GM12878 (cell line): ENCODE data around the gene COL18A1. TPM values are rescaled to one million over a fixed set of nuclear protein-coding genes. Genes with fewer than 3 reads are reported as not detected.

ENCODE experiments used
- ATAC-seq: fragments of 200-7000 bp; cut with Tn5 transposase; 3 replicates; pipeline ENCODE4 v1.9.1; 2020; ENCODE audit warnings: mild to moderate bottlenecking, moderate library complexity
- BruUV-seq: library from RNA; stranded (reverse); fragments of 400-500 nt; replicated peaks from 2 replicates; lab custom pipeline; 2021; lab: Mats Ljungman, UMichigan
- CTCF ChIA-PET: fragments of 300-600 bp; sonication (Branson Sonifier 250); formaldehyde crosslinking; extraction: SDS; loops from one replicate; lab custom pipeline; 2021; ENCODE audit warnings: inconsistent platforms; lab: Yijun Ruan, JAX
- POLR2A ChIA-PET: fragments of 350-600 bp; formaldehyde crosslinking; extraction: SDS; loops from one replicate; lab custom pipeline; 2021; ENCODE audit warnings: inconsistent platforms; lab: Charles Lee
- RAD21 ChIA-PET: fragments of 300-600 bp; sonication (Branson Sonifier 250); formaldehyde crosslinking; loops from one replicate; lab custom pipeline; 2023; ENCODE audit warnings: antibody characterized with exemption; ENCODE audit not compliant: unreplicated experiment; lab: Charles Lee
- SMC1A ChIA-PET: fragments of 300-600 bp; sonication (Branson Sonifier 250); formaldehyde crosslinking; loops from one replicate; lab custom pipeline; 2023; ENCODE audit not compliant: unreplicated experiment, uncharacterized antibody; lab: Charles Lee
- DNase-seq: peaks from one replicate; pipeline ENCODE4 v3.0.0-alpha.2; 2011; ENCODE audit warnings: low read depth, low spot score
- FAIRE-seq: peaks from 3 replicates; lab custom pipeline; 2011; peaks lifted over from hg19 to GRCh38; lab: Jason Lieb, UNC
- H2AFZ ChIP-seq: 2 replicates; pipeline ENCODE4 v1.6.0; 2011; ENCODE audit warnings: low read depth, low read length, control low read depth; ENCODE audit not compliant: control insufficient read depth
- H3K27ac ChIP-seq: 2 replicates; pipeline ENCODE4 v1.5.1; 2011; ENCODE audit warnings: control low read depth; ENCODE audit not compliant: control insufficient read depth, insufficient read depth
- H3K27me3 ChIP-seq, 2 experiments: replicated peaks in 1 of 2; 2 replicates each; pipeline versions ENCODE4 v1.6.0 to v1.6.1; 2011; ENCODE audit warnings: low read length in 1 of 2; ENCODE audit not compliant: control insufficient read depth in 2 of 2, insufficient read depth in 2 of 2
- H3K36me3 ChIP-seq, 2 experiments: 2 replicates each; pipeline ENCODE4 v1.5.1; 2011; ENCODE audit warnings: low read length in 1 of 2; ENCODE audit not compliant: control insufficient read depth in 2 of 2, insufficient read depth in 2 of 2
- H3K4me1 ChIP-seq: 2 replicates; pipeline ENCODE4 v1.6.1; 2011; ENCODE audit warnings: mild to moderate bottlenecking, low read length, moderate library complexity, mixed read lengths; ENCODE audit not compliant: control insufficient read depth, insufficient read depth
- H3K4me2 ChIP-seq: 2 replicates; pipeline ENCODE4 v1.6.0; 2011; ENCODE audit warnings: control low read depth; ENCODE audit not compliant: control insufficient read depth, insufficient read depth
- H3K4me3 ChIP-seq: fragments of 200-600 bp; sonication (generic); 2 replicates; pipeline ENCODE4 v1.5.1; 2016
- H3K79me2 ChIP-seq: 2 replicates; pipeline ENCODE4 v1.6.0; 2011; ENCODE audit warnings: low read length; ENCODE audit not compliant: control insufficient read depth, insufficient read depth
- H3K9ac ChIP-seq: 2 replicates; pipeline ENCODE4 v1.8.0; 2011; ENCODE audit warnings: low read length, control low read depth, mixed read lengths; ENCODE audit not compliant: control insufficient read depth, insufficient read depth
- H3K9me3 ChIP-seq: replicated peaks from 3 replicates; pipeline ENCODE4 v1.5.1; 2011; ENCODE audit warnings: mild to moderate bottlenecking, low read length; ENCODE audit not compliant: control insufficient read depth, insufficient read depth
- H4K20me1 ChIP-seq: 2 replicates; pipeline ENCODE4 v1.6.0; 2011; ENCODE audit not compliant: control insufficient read depth, insufficient read depth
- BCLAF1 ChIP-seq: fragments of 450-650 bp; IDR thresholded peaks from 2 replicates; pipeline ENCODE4 v1.6.1; 2017; ENCODE audit warnings: antibody characterized with exemption, mild to moderate bottlenecking, moderate library complexity
- DPF2 ChIP-seq: fragments of 450-650 bp; IDR thresholded peaks from 2 replicates; pipeline ENCODE4 v1.6.1; 2017; ENCODE audit warnings: mild to moderate bottlenecking
- HDAC2 ChIP-seq: fragments of 200-600 bp; sonication (generic); IDR thresholded peaks from 2 replicates; pipeline ENCODE4 v1.6.1; 2017
- KLF5 ChIP-seq: fragments of 450-650 bp; IDR thresholded peaks from 2 replicates; pipeline ENCODE4 v1.6.1; 2014; ENCODE audit warnings: mild to moderate bottlenecking; ENCODE audit not compliant: partially characterized antibody
- MYC ChIP-seq: IDR thresholded peaks from 2 replicates; pipeline ENCODE4 v1.6.1; 2011; ENCODE audit warnings: mild to moderate bottlenecking, low read length, moderate library complexity, inconsistent platforms; ENCODE audit not compliant: insufficient read depth, insufficient replicate concordance, insufficient read length, severe bottlenecking
- NRF1 ChIP-seq: conservative IDR thresholded peaks from 2 replicates; pipeline ENCODE4 v1.6.1; 2011; ENCODE audit warnings: mild to moderate bottlenecking, low read depth, low read length, improper control_type of control experiment
- PKNOX1 ChIP-seq: fragments of 450-650 bp; IDR thresholded peaks from 2 replicates; pipeline ENCODE4 v1.6.1; 2016; ENCODE audit warnings: mild to moderate bottlenecking
- POLR2A ChIP-seq: IDR thresholded peaks from 2 replicates; pipeline ENCODE4 v1.6.1; 2011; ENCODE audit warnings: low read depth, mild to moderate bottlenecking, low read length
- POLR2AphosphoS2 ChIP-seq: IDR thresholded peaks from 2 replicates; pipeline ENCODE4 v1.6.1; 2011; ENCODE audit warnings: low read depth, mild to moderate bottlenecking, low read length, improper control_type of control experiment, moderate library complexity
- RCOR1 ChIP-seq: conservative IDR thresholded peaks from 2 replicates; pipeline ENCODE4 v1.6.1; 2012; ENCODE audit warnings: low read depth, low read length, improper control_type of control experiment
- SIX5 ChIP-seq: IDR thresholded peaks from 2 replicates; pipeline ENCODE4 v1.6.1; 2011; ENCODE audit warnings: mild to moderate bottlenecking, low read depth, low read length, moderate library complexity; ENCODE audit not compliant: severe bottlenecking
- SMAD5 ChIP-seq: IDR thresholded peaks from 2 replicates; pipeline ENCODE4 v1.6.1; 2016; ENCODE audit warnings: antibody characterized with exemption, low read depth
- SUPT20H ChIP-seq: IDR thresholded peaks from 2 replicates; pipeline ENCODE4 v1.6.1; 2011; ENCODE audit warnings: low read depth, mild to moderate bottlenecking, low read length, moderate library complexity, borderline replicate concordance; ENCODE audit not compliant: control insufficient read depth
- TAF1 ChIP-seq: IDR thresholded peaks from 2 replicates; pipeline ENCODE4 v1.6.1; 2011; ENCODE audit warnings: mild to moderate bottlenecking, low read depth, low read length, borderline replicate concordance
- YY1 ChIP-seq: IDR thresholded peaks from 2 replicates; pipeline ENCODE4 v1.6.1; 2011; ENCODE audit warnings: low read depth, mild to moderate bottlenecking, low read length
- ZBTB4 ChIP-seq: fragments of 450-650 bp; formaldehyde crosslinking; IDR thresholded peaks from 2 replicates; pipeline ENCODE4 v1.4.0; 2022; ENCODE audit warnings: mild to moderate bottlenecking, moderate library complexity
- ZNF384 ChIP-seq: IDR thresholded peaks from 2 replicates; pipeline ENCODE4 v1.6.1; 2012; ENCODE audit warnings: low read depth, mild to moderate bottlenecking, low read length, improper control_type of control experiment, borderline replicate concordance
- WGBS: methylation state at CpG from one replicate; pipeline ENCODE4 v1.1.6; 2016; ENCODE audit warnings: low lambda C conversion rate; ENCODE audit not compliant: insufficient replicate concordance, insufficient coverage; ENCODE audit errors: missing lambda C conversion rate; 5-methylcytosine and 5-hydroxymethylcytosine counted together
- in situ Hi-C: fragments of 300-500 bp; cut with MboI; formaldehyde crosslinking; loops from 9 replicates; pipeline ENCODE4 v1.14.3; 2018; ENCODE audit warnings: mixed read lengths
- intact Hi-C: fragments of 100-400 bp; cut with micrococcal nuclease; formaldehyde crosslinking; loops from one replicate; pipeline ENCODE4 v1.14.2; 2022; ENCODE audit not compliant: unreplicated experiment
- polyA plus RNA-seq, 11 experiments: library from polyadenylated mRNA; depleted of rRNA in 4 of 11; unstranded in 6 of 11; stranded (reverse) in 5 of 11; fragments of >200 nt; fragmentation: Nextera tagmentation in 4 of 11; fragmentation: Illumina TruSeq in 1 of 11; extraction: Ambion mirVana in 4 of 11; extraction: Trizol in 1 of 11; gene quantifications; 1 replicate in 1 of 11; 2 replicates in 10 of 11; pipeline versions ENCODE4 v1.2.1 to v1.2.3, GENCODE V29; 2011 to 2016; ENCODE audit warnings: inconsistent platforms in 2 of 11, missing spikeins in 2 of 11, low read depth in 1 of 11
- total RNA-seq, 4 experiments: library from RNA; depleted of rRNA in 3 of 4; stranded (reverse); fragments of >200 nt in 3 of 4; fragmentation: Illumina TruSeq in 1 of 4; extraction: Trizol in 1 of 4; gene quantifications; 2 replicates each; pipeline versions ENCODE4 v1.2.1 to v1.2.3, GENCODE V29; 2013 to 2021

Gene COL18A1
- total and polyA plus RNA-seq, 10 of the 15 experiments (the other 5 are each of a cell fraction or from before 2014, with no cell fraction given): under 0.01 to 0.49 (median 0.09) TPM; not detected in 3

- FAIRE-seq (no peak), ATAC-seq (no peak), DNase-seq (no peak)
- ChIA-PET POLR2A (no interaction called here), SMC1A (no interaction called here), CTCF (no interaction called here), RAD21 (no interaction called here)
- no peaks in the 10 kb centered on the region for H4K20me1 ChIP-seq
- H3K4me1 ChIP-seq: no peaks in the 10 kb centered on the region
- TF ChIP-seq TAF1: no peak
- no peak for TF ChIP-seq PKNOX1
- no peak for TF ChIP-seq ZNF384
- TF ChIP-seq SUPT20H: no peak
- TF ChIP-seq POLR2A: no peak
- TF ChIP-seq SMAD5: no peak
- no peak for TF ChIP-seq SIX5
- TF ChIP-seq RCOR1: no peak
- no peak for TF ChIP-seq MYC
- no peak for TF ChIP-seq KLF5
- no peak for TF ChIP-seq POLR2AphosphoS2
- TF ChIP-seq HDAC2: no peak
- no peak for TF ChIP-seq YY1
- no peak for TF ChIP-seq BCLAF1
- TF ChIP-seq DPF2: no peak
- TF ChIP-seq ZBTB4 (CRISPR knock-in tag): no peak
- no peak for TF ChIP-seq NRF1
- intact Hi-C loops (no loop called here), in situ Hi-C loops (no loop called here)
- no peak overlapping the region for H3K4me3 ChIP-seq
- no peaks in the 10 kb centered on the region for H3K9me3 ChIP-seq
- BruUV-seq: no TSS peak
- peaks cover 0 to 3% of the 10 kb centered on the region in 2 experiments; a peak in 1 of 4 replicates for H3K27me3 ChIP-seq
- no peak overlapping the region for H2AFZ ChIP-seq
- H3K79me2 ChIP-seq: no peaks in the 10 kb centered on the region
- no peaks in the 10 kb centered on the region for H3K36me3 ChIP-seq
- H3K4me2 ChIP-seq: no peak overlapping the region
- no peak overlapping the region for H3K9ac ChIP-seq
- WGBS: 53% methylated on average over 27 of the region's 30 CpGs
- H3K27ac ChIP-seq: no peak overlapping the region
Measured at GRCh38 chr21:45380566-45380965, 24.4 kb upstream of the COL18A1 start.
